Right hindlimb (tissue), 1 donor: Measurements from ENCODE around the gene KANSL1.
"Not testable (repeated sequence)": the region's sequence is repeated elsewhere in the genome, so short reads cannot be mapped to it uniquely, and the experiment has no call there.

Source experiments
- DNase-seq: peaks from one replicate; pipeline ENCODE4 v3.0.0-alpha.2; 2018

Gene KANSL1

GRCh38 chr17:46010597-46011186 lies 182.5 kb downstream of the KANSL1 start:
- DNase-seq: no peak

DNA sequence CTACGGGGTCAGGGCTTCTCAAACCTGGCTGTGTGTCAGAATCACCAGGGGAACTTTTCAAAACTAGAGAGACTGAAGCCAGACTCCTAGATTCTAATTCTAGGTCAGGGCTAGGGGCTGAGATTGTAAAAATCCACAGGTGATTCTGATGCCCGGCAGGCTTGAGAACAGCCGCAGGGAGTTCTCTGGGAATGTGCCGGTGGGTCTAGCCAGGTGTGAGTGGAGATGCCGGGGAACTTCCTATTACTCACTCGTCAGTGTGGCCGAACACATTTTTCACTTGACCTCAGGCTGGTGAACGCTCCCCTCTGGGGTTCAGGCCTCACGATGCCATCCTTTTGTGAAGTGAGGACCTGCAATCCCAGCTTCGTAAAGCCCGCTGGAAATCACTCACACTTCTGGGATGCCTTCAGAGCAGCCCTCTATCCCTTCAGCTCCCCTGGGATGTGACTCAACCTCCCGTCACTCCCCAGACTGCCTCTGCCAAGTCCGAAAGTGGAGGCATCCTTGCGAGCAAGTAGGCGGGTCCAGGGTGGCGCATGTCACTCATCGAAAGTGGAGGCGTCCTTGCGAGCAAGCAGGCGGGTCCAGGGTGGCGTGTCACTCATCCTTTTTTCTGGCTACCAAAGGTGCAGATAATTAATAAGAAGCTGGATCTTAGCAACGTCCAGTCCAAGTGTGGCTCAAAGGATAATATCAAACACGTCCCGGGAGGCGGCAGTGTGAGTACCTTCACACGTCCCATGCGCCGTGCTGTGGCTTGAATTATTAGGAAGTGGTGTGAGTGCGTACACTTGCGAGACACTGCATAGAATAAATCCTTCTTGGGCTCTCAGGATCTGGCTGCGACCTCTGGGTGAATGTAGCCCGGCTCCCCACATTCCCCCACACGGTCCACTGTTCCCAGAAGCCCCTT lies 183.3 kb downstream of the KANSL1 start:
- no peak for DNase-seq

- DNase-seq: no peak
Measured at GRCh38 chr17:46008591-46008990, 184.6 kb downstream of the KANSL1 start.

DNA sequence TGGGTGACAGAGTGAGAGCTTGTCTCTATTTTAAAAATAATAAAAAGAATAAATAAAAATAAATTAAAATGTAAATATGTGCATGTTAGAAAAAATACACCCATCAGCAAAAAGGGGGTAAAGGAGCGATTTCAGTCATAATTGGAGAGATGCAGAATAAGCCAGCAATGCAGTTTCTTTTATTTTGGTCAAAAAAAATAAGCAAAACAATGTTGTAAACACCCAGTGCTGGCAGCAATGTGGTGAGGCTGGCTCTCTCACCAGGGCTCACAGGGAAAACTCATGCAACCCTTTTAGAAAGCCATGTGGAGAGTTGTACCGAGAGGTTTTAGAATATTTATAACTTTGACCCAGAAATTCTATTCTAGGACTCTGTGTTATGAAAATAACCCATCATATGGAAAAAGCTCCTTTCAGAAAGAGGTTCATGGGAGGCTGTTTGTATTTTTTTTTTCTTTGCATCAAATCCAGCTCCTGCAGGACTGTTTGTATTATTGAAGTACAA lies 185.7 kb downstream of the KANSL1 start:
- no peak for DNase-seq

DNA sequence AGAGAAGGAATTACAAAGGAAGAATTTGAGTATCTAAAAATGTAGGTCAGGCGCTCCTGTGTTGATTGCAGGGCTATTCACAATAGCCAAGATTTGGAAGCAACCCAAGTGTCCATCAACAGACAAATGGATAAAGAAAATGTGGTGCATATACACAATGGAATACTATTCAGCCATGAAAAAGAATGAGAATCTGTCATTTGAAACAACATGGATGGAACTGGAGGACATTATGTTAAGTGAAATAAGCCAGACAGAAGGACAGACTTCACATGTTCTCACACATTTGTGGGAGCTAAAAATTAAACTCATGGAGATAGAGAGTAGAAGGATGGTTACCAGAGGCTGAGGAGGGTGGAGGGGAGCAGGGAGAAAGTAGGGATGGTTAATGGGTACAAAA lies 187.1 kb downstream of the KANSL1 start:
- DNase-seq: not testable (repeated sequence)

- peak; percentile 66 for DNase-seq
Measured at GRCh38 chr17:46003907-46004748, 189.1 kb downstream of the KANSL1 start.

- no peak for DNase-seq
Measured at GRCh38 chr17:46002973-46003316, 190.3 kb downstream of the KANSL1 start.

GRCh38 chr17:46002311-46002972 lies 190.8 kb downstream of the KANSL1 start:
- peak; percentile 81 for DNase-seq

DNA sequence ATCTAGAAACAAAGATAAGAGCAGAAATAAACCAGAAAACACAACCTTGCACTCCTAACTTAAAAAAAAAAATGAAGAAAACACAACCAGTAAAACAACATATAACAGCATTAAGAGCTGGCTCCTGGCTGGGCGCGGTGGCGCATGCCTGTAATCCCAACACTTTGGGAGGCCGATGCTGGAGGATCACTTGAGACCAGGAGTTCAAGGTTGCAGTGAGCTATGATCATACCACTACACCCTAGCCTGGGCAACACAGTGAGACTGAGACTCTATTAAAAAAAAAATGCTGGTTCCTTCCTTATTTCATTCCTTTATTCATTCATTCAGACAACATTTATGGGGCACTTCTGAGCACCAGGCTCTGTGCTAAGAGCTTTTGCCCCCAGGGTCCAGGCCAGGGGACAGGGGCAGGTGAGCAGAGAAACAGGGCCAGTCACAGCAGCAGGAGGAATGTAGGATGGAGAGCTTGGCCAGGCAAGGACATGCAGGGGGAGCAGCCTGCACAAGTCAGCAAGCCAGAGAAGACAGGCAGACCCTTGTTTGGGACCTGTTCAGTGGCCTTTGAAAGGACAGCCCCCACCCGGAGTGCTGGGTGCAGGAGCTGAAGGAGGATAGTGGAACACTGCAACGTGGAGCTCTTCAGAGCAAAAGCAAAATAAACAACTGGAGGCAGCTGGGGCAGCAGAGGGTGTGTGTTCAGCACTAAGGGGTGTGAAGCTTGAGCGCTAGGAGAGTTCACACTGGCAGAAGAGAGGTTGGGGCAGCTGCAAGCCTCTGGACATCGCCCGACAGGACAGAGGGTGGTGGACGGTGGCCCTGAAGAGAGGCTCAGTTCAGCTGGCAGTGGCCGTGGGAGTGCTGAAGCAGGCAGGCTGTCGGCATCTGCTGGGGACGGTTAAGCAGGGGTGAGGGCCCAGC lies 191.6 kb downstream of the KANSL1 start:
- DNase-seq: no peak

GRCh38 chr17:46000757-46001156 lies 192.5 kb downstream of the KANSL1 start:
- DNase-seq: no peak

GRCh38 chr17:46000292-46000691 lies 192.9 kb downstream of the KANSL1 start:
- DNase-seq: no peak

GRCh38 chr17:45999900-46000290 lies 193.3 kb downstream of the KANSL1 start:
- DNase-seq: no peak

DNA sequence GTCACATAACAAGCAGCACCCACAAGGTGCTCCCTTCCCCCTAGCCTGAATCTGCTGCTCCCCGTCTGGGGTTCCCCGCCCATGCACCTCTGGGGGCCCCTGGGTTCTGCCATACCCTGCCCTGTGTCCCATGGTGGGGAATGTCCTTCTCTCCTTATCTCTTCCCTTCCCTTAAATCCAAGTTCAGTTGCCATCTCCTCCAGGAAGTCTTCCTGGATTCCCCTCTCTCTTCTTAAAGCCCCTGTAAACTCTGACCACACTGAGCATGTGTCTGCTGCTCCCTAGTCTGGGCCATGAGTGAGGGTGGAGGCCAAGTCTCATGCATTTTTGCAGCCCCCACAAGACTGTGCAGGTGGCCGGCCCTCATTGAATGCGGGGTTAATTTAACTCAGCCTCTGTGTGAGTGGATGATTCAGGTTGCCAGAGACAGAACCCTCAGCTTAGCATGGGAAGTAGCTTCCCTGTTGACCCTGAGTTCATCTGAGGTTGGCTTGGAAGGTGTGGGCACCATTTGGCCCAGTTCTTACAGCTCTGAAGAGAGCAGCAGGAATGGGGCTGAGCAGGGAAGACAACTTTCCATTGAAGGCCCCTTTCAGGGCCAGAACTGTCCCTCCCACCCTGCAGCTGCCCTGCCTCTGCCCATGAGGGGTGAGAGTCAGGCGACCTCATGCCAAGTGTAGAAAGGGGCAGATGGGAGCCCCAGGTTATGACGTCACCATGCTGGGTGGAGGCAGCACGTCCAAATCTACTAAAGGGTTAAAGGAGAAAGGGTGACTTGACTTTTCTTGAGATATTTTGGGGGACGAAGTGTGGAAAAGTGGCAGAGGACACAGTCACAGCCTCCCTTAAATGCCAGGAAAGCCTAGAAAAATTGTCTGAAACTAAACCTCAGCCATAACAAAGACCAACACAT lies 194.0 kb downstream of the KANSL1 start, which contains the start of gene STH:
STH (plus strand) TSS at position 264 of the 913 bp plus-strand sequence; CDS start at position 294, 30 bp downstream.
- no peak for DNase-seq

- no peak for DNase-seq
Measured at GRCh38 chr17:45997624-45998023, 195.6 kb downstream of the KANSL1 start.

DNA sequence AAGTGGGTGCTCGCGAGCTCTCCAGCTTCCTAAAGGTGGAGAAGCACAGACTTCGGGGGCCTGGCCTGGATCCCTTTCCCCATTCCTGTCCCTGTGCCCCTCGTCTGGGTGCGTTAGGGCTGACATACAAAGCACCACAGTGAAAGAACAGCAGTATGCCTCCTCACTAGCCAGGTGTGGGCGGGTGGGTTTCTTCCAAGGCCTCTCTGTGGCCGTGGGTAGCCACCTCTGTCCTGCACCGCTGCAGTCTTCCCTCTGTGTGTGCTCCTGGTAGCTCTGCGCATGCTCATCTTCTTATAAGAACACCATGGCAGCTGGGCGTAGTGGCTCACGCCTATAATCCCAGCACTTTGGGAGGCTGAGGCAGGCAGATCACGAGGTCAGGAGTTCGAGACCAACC lies 196.1 kb downstream of the KANSL1 start:
- DNase-seq: no peak

DNA sequence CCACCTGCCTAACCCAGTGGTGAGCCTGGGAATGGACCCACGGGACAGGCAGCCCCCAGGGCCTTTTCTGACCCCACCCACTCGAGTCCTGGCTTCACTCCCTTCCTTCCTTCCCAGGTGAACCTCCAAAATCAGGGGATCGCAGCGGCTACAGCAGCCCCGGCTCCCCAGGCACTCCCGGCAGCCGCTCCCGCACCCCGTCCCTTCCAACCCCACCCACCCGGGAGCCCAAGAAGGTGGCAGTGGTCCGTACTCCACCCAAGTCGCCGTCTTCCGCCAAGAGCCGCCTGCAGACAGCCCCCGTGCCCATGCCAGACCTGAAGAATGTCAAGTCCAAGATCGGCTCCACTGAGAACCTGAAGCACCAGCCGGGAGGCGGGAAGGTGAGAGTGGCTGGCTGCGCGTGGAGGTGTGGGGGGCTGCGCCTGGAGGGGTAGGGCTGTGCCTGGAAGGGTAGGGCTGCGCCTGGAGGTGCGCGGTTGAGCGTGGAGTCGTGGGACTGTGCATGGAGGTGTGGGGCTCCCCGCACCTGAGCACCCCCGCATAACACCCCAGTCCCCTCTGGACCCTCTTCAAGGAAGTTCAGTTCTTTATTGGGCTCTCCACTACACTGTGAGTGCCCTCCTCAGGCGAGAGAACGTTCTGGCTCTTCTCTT lies 196.8 kb downstream of the KANSL1 start:
- no peak for DNase-seq

DNA sequence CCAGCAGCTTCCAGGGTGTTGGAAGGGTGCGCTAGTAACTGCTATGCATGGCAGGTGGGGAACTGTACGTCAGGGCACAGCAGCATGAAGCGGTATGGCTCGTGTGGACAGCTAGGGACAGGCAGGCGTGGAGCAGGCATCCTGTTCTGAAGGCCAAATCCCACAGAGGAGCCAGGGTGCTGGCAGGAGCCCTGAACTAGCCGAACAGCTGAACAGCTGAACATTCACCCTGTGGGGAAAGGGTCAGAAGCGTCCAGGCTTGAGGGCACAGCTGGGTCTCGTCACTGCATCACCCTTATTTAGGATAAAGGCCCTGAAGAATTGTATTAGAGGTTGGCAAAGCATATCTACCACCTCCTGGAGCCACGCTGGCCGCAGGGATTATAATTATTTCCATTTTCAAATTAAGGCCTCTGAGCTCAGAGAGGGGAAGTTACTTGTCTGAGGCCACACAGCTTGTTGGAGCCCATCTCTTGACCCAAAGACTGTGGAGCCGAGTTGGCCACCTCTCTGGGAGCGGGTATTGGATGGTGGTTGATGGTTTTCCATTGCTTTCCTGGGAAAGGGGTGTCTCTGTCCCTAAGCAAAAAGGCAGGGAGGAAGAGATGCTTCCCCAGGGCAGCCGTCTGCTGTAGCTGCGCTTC lies 197.5 kb downstream of the KANSL1 start:
- DNase-seq: no peak

- no peak for DNase-seq
Measured at GRCh38 chr17:45994987-45995386, 198.2 kb downstream of the KANSL1 start.

- DNase-seq: no peak
Measured at GRCh38 chr17:45993962-45994627, 199.1 kb downstream of the KANSL1 start.
